SK-N-SH (cell line): ENCODE results near the gene DEPDC4. TPM values are rescaled to one million over a fixed set of nuclear protein-coding genes. Genes with fewer than 3 reads are reported as not detected.

Experiments used
- CTCF ChIA-PET: fragments of 300-600, 350-600 bp; formaldehyde crosslinking; extraction: SDS; loops from one replicate; lab custom pipeline; 2021; lab: Yijun Ruan, JAX
- POLR2A ChIA-PET: fragments of 350-600 bp; sonication (Branson Sonifier 250); formaldehyde crosslinking; extraction: SDS; loops from one replicate; lab custom pipeline; 2020; ENCODE audit warnings: antibody characterized with exemption, inconsistent platforms; lab: Yijun Ruan, JAX
- DNase-seq: peaks from one replicate; pipeline ENCODE4 v3.0.0; 2012
- H2AFZ ChIP-seq: fragments of 200-600 bp; sonication (generic); 2 replicates; pipeline ENCODE4 v1.8.1; 2016; ENCODE audit warnings: antibody characterized with exemption, mild to moderate bottlenecking, low read depth
- H3F3A ChIP-seq: fragments of 200-600 bp; sonication (generic); replicated peaks from 2 replicates; pipeline ENCODE3; 2016; ENCODE audit warnings: antibody characterized with exemption, mild to moderate bottlenecking; ENCODE audit not compliant: insufficient read depth
- H3K27ac ChIP-seq, 2 experiments: fragments of 200-500 bp in 1 of 2; fragments of 200-600 bp in 1 of 2; sonication (Bioruptor generic) in 1 of 2; sonication (generic), shearing (Covaris generic) in 1 of 2; 2 replicates each; pipeline versions ENCODE4 v1.5.1 to v1.6.1; 2014 to 2016; ENCODE audit warnings: low read depth in 2 of 2, inconsistent platforms in 1 of 2, low read length in 1 of 2, mild to moderate bottlenecking in 1 of 2, mixed read lengths in 1 of 2
- H3K27me3 ChIP-seq: fragments of 200-600 bp; sonication (generic), shearing (Covaris generic); 2 replicates; pipeline ENCODE4 v1.6.1; 2016; ENCODE audit warnings: mixed run types; ENCODE audit not compliant: insufficient read depth
- H3K36me3 ChIP-seq, 2 experiments: fragments of 200-500 bp in 1 of 2; fragments of 200-600 bp in 1 of 2; sonication (Bioruptor generic) in 1 of 2; sonication (generic) in 1 of 2; replicated peaks in 1 of 2; 2 replicates each; pipeline versions ENCODE3 to v1.5.1; 2014 to 2016; ENCODE audit warnings: low read length in 1 of 2, mild to moderate bottlenecking in 1 of 2; ENCODE audit not compliant: insufficient read depth in 2 of 2, control insufficient read depth in 1 of 2
- H3K4me1 ChIP-seq, 2 experiments: fragments of 200-500 bp in 1 of 2; fragments of 200-600 bp in 1 of 2; sonication (Bioruptor generic) in 1 of 2; sonication (generic), shearing (Covaris generic) in 1 of 2; 2 replicates each; pipeline versions ENCODE4 v1.5.1 to v1.6.1; 2014 to 2016; ENCODE audit warnings: low read depth in 1 of 2, low read length in 1 of 2, mixed run types in 1 of 2; ENCODE audit not compliant: insufficient read depth in 2 of 2, control insufficient read depth in 1 of 2
- H3K4me2 ChIP-seq: fragments of 200-600 bp; sonication (generic), shearing (Covaris generic); 2 replicates; pipeline ENCODE4 v1.6.1; 2017; ENCODE audit warnings: mixed run types
- H3K4me3 ChIP-seq, 2 experiments: fragments of 200-500 bp in 1 of 2; fragments of 200-600 bp in 1 of 2; sonication (Bioruptor generic) in 1 of 2; sonication (generic), shearing (Covaris generic) in 1 of 2; 2 replicates each; pipeline versions ENCODE4 v1.5.1 to v1.8.1; 2014 to 2016; ENCODE audit warnings: low read depth in 2 of 2, inconsistent platforms in 1 of 2, low read length in 1 of 2, mild to moderate bottlenecking in 1 of 2, mixed read lengths in 1 of 2, moderate library complexity in 1 of 2
- H3K79me2 ChIP-seq: fragments of 200-600 bp; sonication (generic); 2 replicates; pipeline ENCODE4 v1.8.1; 2017; ENCODE audit warnings: mild to moderate bottlenecking; ENCODE audit not compliant: insufficient read depth
- H3K9ac ChIP-seq: fragments of 200-600 bp; sonication (generic); 2 replicates; pipeline ENCODE4 v1.6.1; 2017; ENCODE audit warnings: mixed run types
- H3K9me2 ChIP-seq: fragments of 200-600 bp; sonication (generic); 2 replicates; pipeline ENCODE4 v1.6.1; 2017; ENCODE audit warnings: mixed run types
- H3K9me3 ChIP-seq: fragments of 200-600 bp; sonication (generic); 2 replicates; pipeline ENCODE4 v1.6.1; 2017; ENCODE audit warnings: mixed run types, mild to moderate bottlenecking, moderate library complexity
- H4K20me1 ChIP-seq: fragments of 200-600 bp; sonication (generic); 2 replicates; pipeline ENCODE4 v1.6.1; 2017; ENCODE audit warnings: mild to moderate bottlenecking, mixed run types; ENCODE audit not compliant: insufficient read depth
- CHD2 ChIP-seq: fragments of 150-350 bp; IDR thresholded peaks from 2 replicates; pipeline ENCODE4 v1.6.1; 2018; ENCODE audit warnings: low read length; ENCODE audit not compliant: partially characterized antibody
- ELF1 ChIP-seq: IDR thresholded peaks from 2 replicates; pipeline ENCODE4 v1.4.0; 2012
- EZH2phosphoT487 ChIP-seq: fragments of 200-600 bp; sonication (generic); IDR thresholded peaks from 2 replicates; pipeline ENCODE4 v1.6.1; 2017; ENCODE audit warnings: low read depth, mixed run types, mild to moderate bottlenecking, antibody characterized with exemption, moderate library complexity, borderline replicate concordance
- GATA2 ChIP-seq: sonication (generic); formaldehyde crosslinking; IDR thresholded peaks from 2 replicates; pipeline ENCODE4 v1.5.0; 2020; ENCODE audit warnings: mild to moderate bottlenecking, missing genetic modification reagents
- IRF3 ChIP-seq: fragments of 150-350 bp; IDR thresholded peaks from 2 replicates; pipeline ENCODE4 v1.6.1; 2016; ENCODE audit warnings: mild to moderate bottlenecking, low read depth, low read length
- JUND ChIP-seq: IDR thresholded peaks from 2 replicates; pipeline ENCODE4 v1.4.0; 2012
- MAX ChIP-seq: IDR thresholded peaks from 2 replicates; pipeline ENCODE4 v1.4.0; 2012; ENCODE audit warnings: low read depth
- MEF2A ChIP-seq: IDR thresholded peaks from 2 replicates; pipeline ENCODE4 v1.4.0; 2012; ENCODE audit warnings: low read depth, borderline replicate concordance
- MXI1 ChIP-seq: IDR thresholded peaks from 2 replicates; pipeline ENCODE4 v1.6.1; 2012; ENCODE audit warnings: mild to moderate bottlenecking, low read depth, low read length, improper control_type of control experiment
- NFIC ChIP-seq: IDR thresholded peaks from 2 replicates; pipeline ENCODE4 v1.4.0; 2012; ENCODE audit warnings: borderline replicate concordance
- RAD21 ChIP-seq: IDR thresholded peaks from 2 replicates; pipeline ENCODE4 v1.6.1; 2012; ENCODE audit warnings: mild to moderate bottlenecking, low read length
- RCOR1 ChIP-seq: fragments of 150-350 bp; IDR thresholded peaks from 2 replicates; pipeline ENCODE4 v1.6.1; 2017; ENCODE audit warnings: antibody characterized with exemption, low read length
- RXRA ChIP-seq: IDR thresholded peaks from 2 replicates; pipeline ENCODE4 v1.4.0; 2012; ENCODE audit warnings: low read depth, mild to moderate bottlenecking, borderline replicate concordance
- SIN3A ChIP-seq: IDR thresholded peaks from 2 replicates; pipeline ENCODE4 v1.6.1; 2012; ENCODE audit warnings: low read depth, mild to moderate bottlenecking, low read length, moderate library complexity, borderline replicate concordance
- TAF1 ChIP-seq: IDR thresholded peaks from 2 replicates; pipeline ENCODE4 v1.6.1; 2012; ENCODE audit warnings: low read depth, mild to moderate bottlenecking, low read length, moderate library complexity, borderline replicate concordance
- TCF12 ChIP-seq: IDR thresholded peaks from 2 replicates; pipeline ENCODE4 v1.4.0; 2012
- USF2 ChIP-seq: fragments of 150-350 bp; IDR thresholded peaks from 2 replicates; pipeline ENCODE4 v1.6.1; 2017; ENCODE audit warnings: antibody characterized with exemption, low read length, low read depth, borderline replicate concordance
- WGBS: methylation state at CpG from one replicate; pipeline ENCODE4 v1.1.6; 2017; ENCODE audit warnings: low lambda C conversion rate; 5-methylcytosine and 5-hydroxymethylcytosine counted together
- polyA plus RNA-seq, 3 experiments: library from polyadenylated mRNA; depleted of rRNA; stranded (reverse); fragments of >200 nt; gene quantifications; 2 replicates each; pipeline ENCODE4 v1.2.3, GENCODE V29; 2012
- TF ChIP-seq, protein P1 (sequence below): IDR thresholded peaks from 2 replicates; pipeline ENCODE4; 2012
- TF ChIP-seq, protein P2 (sequence below): IDR thresholded peaks from 2 replicates; pipeline ENCODE4 v1.4.0; 2012; ENCODE audit warnings: low read depth, borderline replicate concordance
- TF ChIP-seq, protein P3 (sequence below): fragments of 200-600 bp; sonication (generic); IDR thresholded peaks from 2 replicates; pipeline ENCODE4 v1.6.1; 2017; ENCODE audit warnings: antibody characterized with exemption, mild to moderate bottlenecking, moderate library complexity

Gene DEPDC4
- polyA plus RNA-seq, 1 of the 3 experiments (the other 2 are of a cell fraction), result 0.76 TPM

DNA sequence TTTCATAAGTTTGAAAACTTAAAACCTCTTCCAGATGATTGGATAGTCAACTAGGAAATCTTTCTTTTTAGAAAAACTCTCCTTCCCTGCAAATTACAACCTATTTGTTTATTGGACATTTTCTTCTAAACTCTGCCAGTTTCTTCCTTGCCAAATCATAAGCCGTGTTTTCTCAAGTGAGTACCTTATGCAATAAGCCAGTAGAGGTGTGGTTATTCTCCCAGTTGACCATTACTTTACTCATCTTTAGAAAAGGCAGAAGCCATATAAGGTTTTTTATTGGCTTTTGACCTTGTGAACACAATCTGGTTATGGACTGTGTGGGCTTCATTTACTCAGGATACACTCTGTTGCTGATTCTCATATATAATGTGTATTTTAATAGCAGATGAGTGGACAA lies 51.7 kb downstream of the DEPDC4 start:
- no peak for DNase-seq
- TF ChIP-seq GATA2 (CRISPR knock-in tag) (no peak), MAX (no peak)
- POLR2A ChIA-PET, result no interaction called here

DNA sequence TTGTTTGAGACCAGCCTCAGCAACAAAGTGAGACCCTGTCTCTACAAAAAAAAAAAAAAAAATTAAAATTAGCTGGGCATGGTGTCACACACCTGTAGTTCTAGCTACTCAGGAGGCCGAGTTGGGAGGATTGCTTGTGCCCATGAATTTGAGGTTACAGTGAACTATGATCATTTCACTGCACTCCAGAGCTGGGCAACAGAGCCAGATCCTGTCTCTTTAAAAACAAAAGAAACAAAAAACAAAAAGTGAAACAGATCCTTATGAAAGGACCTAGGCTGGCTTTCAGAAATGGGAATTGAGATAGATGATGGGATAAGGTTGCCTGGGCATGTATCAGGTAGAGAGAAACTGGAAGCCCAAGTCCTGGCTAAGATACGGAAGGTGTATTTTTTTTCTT lies 52.4 kb downstream of the DEPDC4 start:
- H3K9me3 ChIP-seq, result no peaks in the 10 kb centered on the region
- H3K27ac ChIP-seq, result no peak overlapping the region
- no peak for DNase-seq
- 95% methylated on average over 2 of the region's 2 CpGs for WGBS
- no peak overlapping the region for H3K4me3 ChIP-seq
- H3F3A ChIP-seq, result no peaks in the 10 kb centered on the region
- no peak overlapping the region for H3K4me2 ChIP-seq
- H3K36me3 ChIP-seq, result peaks cover 70 to 79% of the 10 kb centered on the region in 2 experiments
- no peaks in the 10 kb centered on the region for H4K20me1 ChIP-seq
- H3K27me3 ChIP-seq, result no peaks in the 10 kb centered on the region
- no peaks in the 10 kb centered on the region for H3K4me1 ChIP-seq
- ChIA-PET CTCF (interaction anchor here (0.8 kb wide), 1 partner anchor 60 kb away, joined by 3 read pairs; no protein-coding TSS in a partner anchor), POLR2A (no interaction called here)
- H3K9me2 ChIP-seq, result no peaks in the 10 kb centered on the region
- no peak overlapping the region for H3K9ac ChIP-seq
- no peak overlapping the region for H2AFZ ChIP-seq
- TF ChIP-seq SIN3A (no peak), MEF2A (no peak), USF2 (no peak), RAD21 (no peak), RXRA (no peak), MAX (no peak), RCOR1 (no peak), CHD2 (no peak), MXI1 (no peak), JUND (no peak), NFIC (no peak), IRF3 (no peak), ELF1 (no peak), EZH2phosphoT487 (no peak), TAF1 (no peak), TCF12 (no peak)
- TF ChIP-seq, protein P1, sequence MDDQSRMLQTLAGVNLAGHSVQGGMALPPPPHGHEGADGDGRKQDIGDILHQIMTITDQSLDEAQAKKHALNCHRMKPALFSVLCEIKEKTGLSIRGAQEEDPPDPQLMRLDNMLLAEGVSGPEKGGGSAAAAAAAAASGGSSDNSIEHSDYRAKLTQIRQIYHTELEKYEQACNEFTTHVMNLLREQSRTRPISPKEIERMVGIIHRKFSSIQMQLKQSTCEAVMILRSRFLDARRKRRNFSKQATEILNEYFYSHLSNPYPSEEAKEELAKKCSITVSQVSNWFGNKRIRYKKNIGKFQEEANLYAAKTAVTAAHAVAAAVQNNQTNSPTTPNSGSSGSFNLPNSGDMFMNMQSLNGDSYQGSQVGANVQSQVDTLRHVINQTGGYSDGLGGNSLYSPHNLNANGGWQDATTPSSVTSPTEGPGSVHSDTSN, result no peak
- TF ChIP-seq, protein P2, sequence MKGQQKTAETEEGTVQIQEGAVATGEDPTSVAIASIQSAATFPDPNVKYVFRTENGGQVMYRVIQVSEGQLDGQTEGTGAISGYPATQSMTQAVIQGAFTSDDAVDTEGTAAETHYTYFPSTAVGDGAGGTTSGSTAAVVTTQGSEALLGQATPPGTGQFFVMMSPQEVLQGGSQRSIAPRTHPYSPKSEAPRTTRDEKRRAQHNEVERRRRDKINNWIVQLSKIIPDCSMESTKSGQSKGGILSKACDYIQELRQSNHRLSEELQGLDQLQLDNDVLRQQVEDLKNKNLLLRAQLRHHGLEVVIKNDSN, result no peak
- TF ChIP-seq, protein P3, sequence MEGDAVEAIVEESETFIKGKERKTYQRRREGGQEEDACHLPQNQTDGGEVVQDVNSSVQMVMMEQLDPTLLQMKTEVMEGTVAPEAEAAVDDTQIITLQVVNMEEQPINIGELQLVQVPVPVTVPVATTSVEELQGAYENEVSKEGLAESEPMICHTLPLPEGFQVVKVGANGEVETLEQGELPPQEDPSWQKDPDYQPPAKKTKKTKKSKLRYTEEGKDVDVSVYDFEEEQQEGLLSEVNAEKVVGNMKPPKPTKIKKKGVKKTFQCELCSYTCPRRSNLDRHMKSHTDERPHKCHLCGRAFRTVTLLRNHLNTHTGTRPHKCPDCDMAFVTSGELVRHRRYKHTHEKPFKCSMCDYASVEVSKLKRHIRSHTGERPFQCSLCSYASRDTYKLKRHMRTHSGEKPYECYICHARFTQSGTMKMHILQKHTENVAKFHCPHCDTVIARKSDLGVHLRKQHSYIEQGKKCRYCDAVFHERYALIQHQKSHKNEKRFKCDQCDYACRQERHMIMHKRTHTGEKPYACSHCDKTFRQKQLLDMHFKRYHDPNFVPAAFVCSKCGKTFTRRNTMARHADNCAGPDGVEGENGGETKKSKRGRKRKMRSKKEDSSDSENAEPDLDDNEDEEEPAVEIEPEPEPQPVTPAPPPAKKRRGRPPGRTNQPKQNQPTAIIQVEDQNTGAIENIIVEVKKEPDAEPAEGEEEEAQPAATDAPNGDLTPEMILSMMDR, result no peak
- no peaks in the 10 kb centered on the region for H3K79me2 ChIP-seq

More for the DNA sequence above, 51.7 kb downstream of the DEPDC4 start:
- Histone ChIP-seq H3K79me2 (no peaks in the 10 kb centered on the region), H2AFZ (no peak overlapping the region), H3K27me3 (no peaks in the 10 kb centered on the region), H3K36me3 (peaks cover 72 to 79% of the 10 kb centered on the region in 2 experiments), H3K9ac (no peak overlapping the region), H3K9me2 (no peaks in the 10 kb centered on the region), H4K20me1 (no peaks in the 10 kb centered on the region), H3K4me3 (no peak overlapping the region), H3F3A (no peaks in the 10 kb centered on the region), H3K4me1 (no peaks in the 10 kb centered on the region), H3K4me2 (no peak overlapping the region), H3K27ac (no peak overlapping the region), H3K9me3 (no peaks in the 10 kb centered on the region)
- CTCF ChIA-PET, result no interaction called here
- 96% methylated on average over 1 of the region's 1 CpG for WGBS
